Activated CD8-positive, alpha-beta memory T cell treated with anti-CD3 and anti-CD28 coated beads for 48 hours (primary cell): Measurements from ENCODE around the gene UCN3.
"Not testable (repeated sequence)": the region's sequence is repeated elsewhere in the genome, so short reads cannot be mapped to it uniquely, and the experiment has no call there.

Source experiments
- DNase-seq, 3 experiments: peaks; one replicate each; pipeline ENCODE4 v3.0.0-alpha.2; 2020; ENCODE audit warnings: low read depth in 2 of 3, low spot score in 2 of 3

The UCN3 gene

GRCh38 chr10:5404208-5405041, 39.7 kb downstream of the UCN3 start, which contains the start of gene TUBAL3:
Gene TUBAL3 (minus strand): TSS chr10:5404828. CDS start chr10:5404792, 36 bp downstream.
- DNase-seq, result no peak

- no peak for DNase-seq
Observed at GRCh38 chr10:5406918-5407317, 42.2 kb downstream of the UCN3 start.

GRCh38 chr10:5410787-5411186, 46.0 kb downstream of the UCN3 start:
- DNase-seq, result not testable (repeated sequence)

GRCh38 chr10:5411941-5412276, 47.1 kb downstream of the UCN3 start:
- no peak for DNase-seq

- DNase-seq, result peak; percentile 55 to 61 (median 58)
Observed at GRCh38 chr10:5412277-5412941, 47.6 kb downstream of the UCN3 start, which contains the start of gene NET1. Gene NET1 (plus strand): TSS chr10:5412557. CDS start chr10:5412693, 136 bp downstream.

- DNase-seq, result no peak
Observed at GRCh38 chr10:5413012-5413938, 48.5 kb downstream of the UCN3 start.

- DNase-seq, result no peak
Observed at GRCh38 chr10:5416981-5417380, 52.2 kb downstream of the UCN3 start.

- DNase-seq, result no peak
Observed at GRCh38 chr10:5418584-5418983, 53.8 kb downstream of the UCN3 start.

- DNase-seq, result no peak
Observed at GRCh38 chr10:5419466-5420094, 54.8 kb downstream of the UCN3 start.

- DNase-seq, result no peak
Observed at GRCh38 chr10:5423771-5424170, 59.0 kb downstream of the UCN3 start.
